K562 (cell line): ENCODE measurements around the gene DELE1.

Source experiments
- ASH1L ChIP-seq: fragments of 450-650 bp; IDR thresholded peaks from 2 replicates; pipeline ENCODE4 v1.6.1; 2018; ENCODE audit warnings: borderline replicate concordance, mild to moderate bottlenecking, low read depth; ENCODE audit not compliant: partially characterized antibody
- POLR2A ChIP-seq: fragments of 450-650 bp; conservative IDR thresholded peaks from 2 replicates; pipeline ENCODE4 v1.6.1; 2016
- SREBF1 ChIP-seq: fragments of 150-350 bp; IDR thresholded peaks from 2 replicates; pipeline ENCODE4 v1.6.1; 2014; ENCODE audit warnings: antibody characterized with exemption, low read depth, low read length, borderline replicate concordance
- ZNF311 ChIP-seq: fragments of 250-450 bp; sonication (Bioruptor Pico); IDR thresholded peaks from 2 replicates; pipeline ENCODE4 v1.4.0; 2020; ENCODE audit warnings: mild to moderate bottlenecking, moderate library complexity
- ZNF717 ChIP-seq: fragments of 250-450 bp; sonication (Bioruptor Pico); IDR thresholded peaks from 2 replicates; pipeline ENCODE4 v1.5.0; 2021

DNA sequence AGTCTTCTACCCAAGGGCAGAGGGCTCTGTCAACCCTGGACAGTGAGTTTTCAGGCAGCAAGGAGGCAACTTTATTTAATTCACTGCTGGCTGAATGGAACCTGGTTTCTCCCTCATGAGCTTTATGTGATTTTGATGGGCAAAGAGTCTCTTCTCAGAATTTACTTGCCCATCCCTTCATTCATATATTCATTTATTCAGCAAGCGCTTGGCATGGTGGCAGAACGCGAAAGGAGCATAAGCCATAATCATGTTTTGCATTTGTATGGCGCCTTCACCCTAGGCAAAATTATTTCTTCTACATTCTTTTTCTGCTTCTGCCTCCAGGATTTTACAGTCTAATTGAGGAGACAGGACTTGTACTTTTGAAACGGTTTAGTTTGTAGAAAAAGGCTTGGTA is 8.0 kb downstream of the DELE1 start:
- no peak for TF ChIP-seq SREBF1
- no peak for TF ChIP-seq ZNF717 (CRISPR knock-in tag)
- no peak for TF ChIP-seq ZNF311
- no peak for TF ChIP-seq POLR2A
- no peak for TF ChIP-seq ASH1L
